Raji (cell line): ENCODE data around the gene LUC7L3.

Source experiments
- POLR2A ChIP-seq: IDR thresholded peaks from 2 replicates; pipeline ENCODE4 v1.6.1; 2011; ENCODE audit warnings: low read depth, low read length, control low read depth; ENCODE audit not compliant: insufficient read depth

The LUC7L3 gene

DNA sequence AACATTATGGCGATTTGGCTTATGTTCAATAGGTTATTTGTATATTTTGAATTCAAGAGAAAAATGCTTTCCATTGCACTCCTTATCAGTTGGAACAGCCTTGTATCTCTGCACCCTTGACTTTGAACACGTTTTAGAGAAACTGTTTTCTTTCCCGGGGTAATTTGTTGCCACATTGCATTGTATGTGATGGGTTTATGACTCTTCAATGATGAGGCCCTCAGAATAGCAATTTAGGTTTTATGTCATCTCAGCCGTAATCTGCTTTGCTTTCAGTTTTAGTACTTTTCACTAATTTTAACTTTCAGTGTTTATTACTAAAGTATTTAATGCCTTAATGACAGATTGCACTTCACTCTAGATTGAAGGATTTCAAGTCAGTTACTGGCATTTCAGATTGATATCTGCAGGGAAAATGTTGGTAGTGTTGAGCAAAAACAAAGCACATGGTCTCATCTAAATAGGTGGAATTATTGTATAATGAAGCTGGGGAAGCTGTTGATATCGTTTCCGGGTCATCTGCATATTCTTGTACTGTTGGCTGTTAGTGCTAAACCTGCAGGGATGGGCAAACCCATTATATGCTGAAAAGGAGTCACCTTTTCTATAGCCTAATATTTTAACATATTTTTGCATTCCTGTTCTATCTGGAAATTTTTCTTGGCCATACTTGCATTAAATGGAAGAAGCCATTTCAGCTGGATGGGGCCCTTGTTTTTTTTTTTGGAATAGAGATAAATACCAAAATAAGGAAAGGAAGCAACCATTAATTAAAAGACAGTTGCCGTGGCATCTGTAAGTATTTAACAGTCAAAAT lies 2.0 kb downstream of the LUC7L3 start:
- no peak for TF ChIP-seq POLR2A

- TF ChIP-seq POLR2A = no peak
These were observed 3.3 kb downstream of the LUC7L3 start for GRCh38 chr17:50722746-50723145.

GRCh38 chr17:50725769-50726655 lies 6.6 kb downstream of the LUC7L3 start:
- TF ChIP-seq POLR2A = no peak

DNA sequence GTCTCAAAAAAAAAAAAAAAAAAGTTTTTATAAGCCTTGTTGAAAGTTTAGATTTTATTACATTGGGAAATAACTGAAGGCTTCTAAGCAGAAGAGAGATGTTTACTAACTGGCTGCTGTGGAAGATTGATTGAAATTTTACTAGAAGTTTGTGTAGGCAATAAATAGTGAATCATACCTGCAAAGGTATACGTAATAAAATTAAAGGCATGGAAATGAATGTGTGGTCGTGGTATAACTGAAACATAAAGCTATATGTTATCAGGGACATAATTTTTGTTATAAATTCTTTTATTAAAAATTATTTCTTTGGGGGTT lies 8.7 kb downstream of the LUC7L3 start:
- TF ChIP-seq POLR2A = no peak

GRCh38 chr17:50728881-50729765 lies 9.7 kb downstream of the LUC7L3 start:
- no peak for TF ChIP-seq POLR2A

DNA sequence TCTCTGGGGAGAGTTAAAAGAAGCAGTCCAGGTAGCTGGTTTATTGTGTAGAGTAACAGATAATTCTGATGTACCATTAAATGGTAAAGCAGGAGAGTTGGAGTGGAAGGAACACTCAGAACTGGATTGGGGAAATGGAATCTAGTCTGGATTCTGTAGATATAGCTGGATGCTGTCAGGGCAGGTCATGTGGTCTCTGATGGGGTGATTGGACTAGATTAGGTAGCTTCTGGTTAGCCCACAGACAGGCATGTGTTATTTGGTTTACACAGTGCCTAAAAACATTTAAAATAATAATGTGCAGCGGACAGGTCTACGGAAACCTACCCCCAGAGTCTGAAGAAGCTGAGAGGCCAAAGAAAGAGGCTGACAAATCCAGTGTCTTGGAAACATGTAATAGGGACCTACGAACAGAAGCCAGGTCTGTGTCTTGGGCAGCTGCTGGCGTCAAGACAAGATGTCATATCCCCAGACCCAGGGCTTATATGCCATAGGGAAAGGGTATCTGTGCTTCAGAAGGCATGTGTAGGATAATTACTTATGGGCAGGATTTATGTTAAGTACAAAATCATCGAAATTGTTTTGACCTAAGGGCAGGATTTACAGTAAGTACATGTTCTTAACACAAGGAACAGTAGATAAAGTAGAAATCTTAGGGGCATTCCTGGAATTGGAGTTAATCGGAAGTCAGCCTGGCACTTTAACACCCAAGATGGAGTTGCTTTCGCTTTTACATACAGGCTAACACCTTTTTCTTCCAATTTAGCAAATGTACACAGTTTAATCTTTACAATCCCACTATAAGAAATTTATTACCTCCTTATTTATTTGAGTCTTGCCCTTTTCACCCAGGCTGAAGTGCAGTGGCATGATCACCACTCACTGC lies 12.4 kb downstream of the LUC7L3 start:
- TF ChIP-seq POLR2A = no peak

- TF ChIP-seq POLR2A = no peak
These were observed 15.9 kb downstream of the LUC7L3 start for GRCh38 chr17:50735287-50735686.

DNA sequence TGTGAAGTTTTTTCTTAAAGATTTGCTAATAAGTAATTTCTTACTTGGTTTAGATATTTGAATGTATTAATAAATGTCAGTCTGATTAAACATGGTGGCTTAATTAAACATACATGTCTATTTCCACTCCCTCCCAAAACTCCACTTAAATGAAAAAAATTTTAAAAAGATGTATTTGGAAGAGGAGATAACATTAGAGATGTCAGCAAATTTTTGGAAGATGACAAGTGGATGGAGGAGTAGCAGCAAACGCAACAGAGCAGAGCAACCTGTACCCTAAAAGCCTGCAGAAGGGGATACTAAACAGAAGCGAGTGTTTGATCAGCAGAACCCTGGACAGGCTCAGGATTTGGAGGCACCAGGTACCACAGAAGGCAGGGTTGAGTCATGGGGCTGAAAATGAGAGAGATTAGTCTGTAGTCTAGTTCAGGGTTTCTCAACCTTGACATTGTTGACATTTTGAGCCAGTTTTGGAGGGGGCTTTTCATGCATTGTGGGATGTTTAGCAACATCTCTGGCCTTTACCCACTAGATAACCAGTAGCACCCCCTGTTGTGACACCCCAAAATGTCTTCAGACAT lies 17.8 kb downstream of the LUC7L3 start:
- TF ChIP-seq POLR2A = no peak

- no peak for TF ChIP-seq POLR2A
These were observed 19.7 kb downstream of the LUC7L3 start for GRCh38 chr17:50739098-50739497.

- no peak for TF ChIP-seq POLR2A
These were observed 26.2 kb downstream of the LUC7L3 start for GRCh38 chr17:50745631-50746030.

- no peak for TF ChIP-seq POLR2A
These were observed 29.8 kb downstream of the LUC7L3 start for GRCh38 chr17:50749245-50749644.

DNA sequence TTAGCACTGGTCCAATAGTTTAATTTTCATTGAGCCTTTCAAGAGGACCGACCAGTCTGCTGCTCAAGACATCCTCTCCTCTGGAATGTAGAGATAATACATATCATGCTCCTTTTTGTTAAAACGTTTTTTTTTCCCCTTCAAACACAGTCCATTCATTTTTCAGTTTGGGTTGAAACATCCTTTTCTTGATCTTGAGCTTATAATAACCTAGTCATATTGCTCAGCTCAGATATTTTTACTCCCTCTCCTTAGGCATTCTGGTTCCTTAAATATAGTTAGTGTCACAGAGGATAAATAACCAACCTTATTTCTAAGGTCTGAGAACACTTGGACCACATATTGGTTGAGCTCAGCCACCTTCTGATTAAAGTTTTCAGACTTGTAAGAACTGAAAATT lies 35.1 kb downstream of the LUC7L3 start:
- no peak for TF ChIP-seq POLR2A

DNA sequence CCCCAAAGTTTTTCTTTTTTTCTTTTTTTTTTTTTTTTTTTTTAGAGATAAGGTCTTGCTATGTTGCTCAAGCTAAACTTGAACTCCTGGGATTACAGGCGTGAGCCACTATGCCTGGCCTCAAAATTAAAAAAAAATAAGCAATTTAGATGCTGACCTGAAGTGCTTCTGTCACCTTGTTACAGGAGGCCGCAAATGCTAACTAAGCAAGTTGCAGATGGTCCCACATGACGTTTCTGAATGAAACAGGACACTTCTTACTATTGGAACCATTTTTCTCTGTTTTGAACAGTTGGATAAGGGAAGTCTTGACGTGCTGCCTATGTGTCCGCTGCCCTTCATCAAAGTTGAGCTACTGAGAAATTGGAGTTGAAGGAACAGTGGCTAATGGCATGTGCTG lies 39.1 kb downstream of the LUC7L3 start:
- TF ChIP-seq POLR2A = no peak

DNA sequence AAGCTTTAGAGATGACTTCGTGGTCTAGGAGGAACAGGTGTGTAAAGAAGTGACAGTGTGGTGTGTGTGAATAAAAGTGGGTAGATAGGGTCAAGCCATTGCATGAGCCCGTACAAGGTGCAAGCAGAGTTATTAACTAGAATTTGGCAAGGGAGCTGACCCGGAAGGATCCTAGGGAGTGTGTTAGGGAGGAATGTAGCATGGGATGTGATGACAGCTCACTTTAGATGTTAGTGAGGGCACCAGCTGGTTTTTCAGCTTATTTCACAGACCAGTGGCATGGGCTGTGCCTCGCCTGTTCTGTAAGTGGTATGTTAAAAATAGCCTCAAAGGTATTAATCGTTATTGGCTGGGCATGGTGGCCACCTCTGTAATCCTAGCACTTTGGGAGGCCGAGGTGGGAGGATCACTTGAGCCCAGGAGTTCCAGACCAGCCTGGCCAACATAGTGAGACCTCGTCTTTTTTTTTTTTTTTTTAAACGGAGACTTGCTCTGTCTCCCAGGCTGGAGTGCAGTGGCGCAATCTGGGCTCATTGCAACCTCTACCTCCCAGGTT lies 39.7 kb downstream of the LUC7L3 start:
- TF ChIP-seq POLR2A = no peak

DNA sequence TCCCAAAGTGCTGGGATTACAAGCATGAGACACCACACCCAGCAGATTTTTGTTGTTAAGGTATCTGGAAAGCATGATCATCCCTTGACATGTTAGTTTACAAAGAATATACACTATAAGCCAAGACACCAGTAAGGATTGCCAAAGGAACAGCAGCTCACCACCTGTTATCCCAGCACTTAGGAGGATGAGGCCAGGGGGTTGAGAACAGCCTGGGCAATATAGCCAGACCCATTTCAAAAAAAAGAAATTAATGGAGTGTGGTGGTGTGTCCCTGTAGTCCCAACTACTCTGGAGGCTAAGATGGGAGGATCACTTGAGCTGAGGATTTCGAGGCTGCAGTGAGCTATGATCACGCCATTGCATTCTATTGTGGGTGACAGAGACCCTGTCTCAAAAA lies 42.8 kb downstream of the LUC7L3 start:
- no peak for TF ChIP-seq POLR2A
